Brain pericyte (primary cell): ENCODE data around the gene DDC.
"Not testable (repeated sequence)": the region's sequence is repeated elsewhere in the genome, so short reads cannot be mapped to it uniquely, and the experiment has no call there.

Experiments
- DNase-seq: peaks from one replicate; pipeline ENCODE4 v3.0.0-alpha.2; 2012; ENCODE audit warnings: low read depth, low spot score

Gene DDC

DNA sequence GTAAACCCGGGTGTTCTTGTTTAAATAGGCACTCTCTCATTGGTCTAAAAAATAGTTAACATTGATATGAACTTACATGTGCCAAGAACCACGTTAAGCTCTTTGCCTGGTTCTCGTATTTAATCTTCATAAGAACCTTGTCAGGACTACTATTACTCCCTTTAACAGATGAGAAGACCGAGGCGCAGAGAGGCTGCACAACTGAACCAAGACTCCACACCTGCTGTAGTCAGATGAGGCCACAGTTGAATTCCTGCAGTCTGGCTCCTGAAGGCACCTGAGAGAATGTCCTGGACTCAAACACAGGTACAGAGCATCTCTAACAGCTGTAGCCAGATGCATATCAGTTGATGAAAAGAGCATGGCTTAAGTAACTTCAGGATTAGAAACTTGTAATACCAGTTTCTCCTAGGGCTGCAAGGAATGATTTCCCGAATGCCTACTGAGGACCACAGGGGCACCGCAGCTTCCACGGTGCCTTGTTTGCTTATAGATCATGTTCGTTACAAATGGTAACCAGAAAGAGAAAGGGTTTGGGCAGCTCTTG is 9.5 kb downstream of the DDC start:
- no peak for DNase-seq

- DNase-seq: no peak
Observed at GRCh38 chr7:50554431-50555322, 10.5 kb downstream of the DDC start.

GRCh38 chr7:50553973-50554372 is 11.2 kb downstream of the DDC start:
- no peak for DNase-seq

- DNase-seq: no peak
Observed at GRCh38 chr7:50552921-50553320, 12.3 kb downstream of the DDC start.

DNA sequence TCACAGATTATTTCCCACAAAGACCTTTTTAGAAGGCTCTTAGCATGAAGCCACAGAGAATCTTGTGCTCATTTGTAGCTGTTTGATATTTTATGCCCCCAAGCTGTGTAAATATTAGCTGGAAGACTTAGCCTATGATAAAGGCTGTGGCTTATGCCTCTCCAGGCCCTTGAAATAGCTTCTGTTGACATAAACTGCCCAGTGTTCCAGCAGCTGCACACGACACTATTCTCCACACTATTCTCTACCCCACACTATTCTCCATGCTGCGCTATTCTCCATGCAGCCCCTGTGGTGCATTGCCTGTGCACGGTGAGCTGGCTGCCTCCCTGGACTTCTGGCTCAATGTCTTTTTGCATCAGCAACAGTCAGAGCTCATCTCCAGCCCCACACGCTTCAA is 13.1 kb downstream of the DDC start:
- no peak for DNase-seq

- not testable (repeated sequence) for DNase-seq
Observed at GRCh38 chr7:50545613-50546012, 19.6 kb downstream of the DDC start.

DNA sequence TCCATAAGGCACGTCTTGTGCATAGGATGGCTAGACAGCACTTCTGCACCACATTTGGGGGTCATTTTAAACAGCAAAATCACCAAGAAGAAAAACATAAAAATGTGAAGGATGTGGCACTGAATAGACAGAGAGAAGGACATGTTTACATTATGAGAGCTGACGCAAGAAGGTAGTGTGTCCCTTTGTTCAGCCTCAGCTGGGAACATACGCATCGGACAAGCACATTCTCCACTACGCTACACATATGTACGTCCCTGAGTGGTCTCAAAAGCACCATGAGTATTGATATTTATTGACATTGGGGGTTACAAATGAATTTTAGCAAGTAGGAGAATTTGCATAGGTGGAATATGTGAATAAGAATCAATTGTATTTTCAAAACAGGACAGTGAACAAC is 20.2 kb downstream of the DDC start:
- no peak for DNase-seq

- no peak for DNase-seq
Observed at GRCh38 chr7:50543776-50544442, 21.3 kb downstream of the DDC start.

GRCh38 chr7:50542132-50542531 is 23.1 kb downstream of the DDC start:
- DNase-seq: no peak

- DNase-seq: no peak
Observed at GRCh38 chr7:50540785-50541579, 24.2 kb downstream of the DDC start.

- no peak for DNase-seq
Observed at GRCh38 chr7:50539725-50540124, 25.5 kb downstream of the DDC start.

GRCh38 chr7:50538478-50538877 is 26.7 kb downstream of the DDC start:
- no peak for DNase-seq

GRCh38 chr7:50537417-50537816 is 27.8 kb downstream of the DDC start:
- DNase-seq: no peak

DNA sequence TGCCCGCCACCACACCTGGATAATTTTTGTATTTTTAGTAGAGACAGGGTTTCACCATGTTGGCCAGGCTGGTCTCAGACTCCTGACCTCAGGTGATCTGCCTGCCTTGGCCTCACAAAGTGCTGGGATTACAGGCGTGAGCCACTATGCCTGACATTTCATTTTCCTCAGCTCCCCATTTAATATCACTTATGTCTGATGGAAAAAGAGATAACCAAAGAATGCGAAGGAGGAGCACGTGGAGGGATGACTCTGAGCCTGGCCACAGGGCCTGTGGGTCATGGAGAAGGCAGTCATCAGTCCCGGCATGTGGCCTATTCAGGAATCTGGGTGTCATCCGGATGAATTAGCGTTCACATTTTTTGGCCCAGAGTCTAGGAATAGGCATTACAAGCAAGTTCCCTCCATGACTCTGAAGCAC is 29.9 kb downstream of the DDC start:
- DNase-seq: not testable (repeated sequence)

DNA sequence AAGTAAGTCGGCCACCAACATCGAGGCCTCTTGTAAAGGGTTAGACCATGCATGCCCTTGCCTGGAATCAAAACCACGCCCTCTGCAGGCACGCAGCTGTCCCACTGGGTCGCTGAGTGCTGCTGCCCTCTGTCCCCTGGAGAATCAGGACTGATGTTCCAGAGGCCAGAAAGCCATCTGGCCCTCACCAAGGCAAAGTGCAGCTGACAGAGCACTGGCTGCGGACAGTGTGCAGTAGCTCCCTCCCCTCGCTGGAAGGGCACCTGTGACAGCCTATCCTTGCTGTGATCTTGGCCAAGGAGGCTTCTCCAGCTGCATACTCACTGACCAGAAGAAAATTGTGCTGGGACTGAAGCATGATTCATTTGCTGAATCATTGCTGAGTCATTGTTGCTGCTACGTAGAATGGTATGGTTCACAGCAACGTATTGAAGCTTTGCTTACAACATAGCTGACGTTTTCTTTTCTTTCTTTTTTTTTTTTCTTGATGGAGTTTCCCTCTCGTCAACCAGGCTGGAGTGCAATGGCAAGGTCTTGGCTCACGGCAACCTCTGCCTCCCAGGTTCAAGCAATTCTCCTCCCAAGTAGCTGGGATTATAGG is 30.4 kb downstream of the DDC start:
- peak; percentile 76 for DNase-seq

DNA sequence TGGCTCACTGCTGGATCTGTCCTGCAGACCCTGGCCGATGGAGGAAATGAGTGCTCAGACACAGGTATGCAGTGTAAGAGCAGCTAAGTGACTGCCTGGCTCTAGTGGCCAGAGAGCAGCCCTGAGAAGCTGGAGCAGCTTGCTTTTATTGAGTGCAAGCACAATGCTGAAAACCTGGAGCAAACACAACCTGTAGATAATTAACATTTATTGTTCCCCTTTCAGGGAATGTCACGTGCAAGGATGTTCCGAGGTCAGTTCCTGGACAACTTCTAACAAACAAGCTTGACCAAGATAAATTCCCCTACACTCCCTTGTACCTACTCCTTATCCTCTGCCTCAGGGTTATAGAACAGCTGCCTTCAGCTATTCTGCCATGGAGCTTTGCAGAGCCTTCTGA is 31.3 kb downstream of the DDC start:
- DNase-seq: no peak

- DNase-seq: no peak
Observed at GRCh38 chr7:50531928-50532327, 33.3 kb downstream of the DDC start.

- DNase-seq: no peak
Observed at GRCh38 chr7:50531401-50531911, 33.7 kb downstream of the DDC start.

DNA sequence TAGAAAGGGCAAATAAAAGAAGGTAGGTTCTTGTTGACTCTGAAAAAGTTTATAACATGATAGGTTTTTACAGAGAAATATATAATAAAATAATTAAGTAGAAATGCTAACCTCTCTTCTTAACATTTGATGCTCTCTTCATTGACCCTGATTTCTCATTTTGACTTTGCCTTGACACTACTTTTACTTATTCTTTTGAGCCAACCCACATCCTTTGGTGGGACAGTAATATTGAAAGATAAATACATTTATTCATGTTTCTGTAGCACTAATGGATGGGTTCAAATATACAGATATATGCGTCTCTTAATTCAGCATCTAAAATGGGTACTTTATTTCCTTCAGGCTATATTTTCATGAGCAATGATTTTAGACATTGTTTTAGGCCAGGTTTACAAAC is 34.4 kb downstream of the DDC start:
- DNase-seq: no peak

DNA sequence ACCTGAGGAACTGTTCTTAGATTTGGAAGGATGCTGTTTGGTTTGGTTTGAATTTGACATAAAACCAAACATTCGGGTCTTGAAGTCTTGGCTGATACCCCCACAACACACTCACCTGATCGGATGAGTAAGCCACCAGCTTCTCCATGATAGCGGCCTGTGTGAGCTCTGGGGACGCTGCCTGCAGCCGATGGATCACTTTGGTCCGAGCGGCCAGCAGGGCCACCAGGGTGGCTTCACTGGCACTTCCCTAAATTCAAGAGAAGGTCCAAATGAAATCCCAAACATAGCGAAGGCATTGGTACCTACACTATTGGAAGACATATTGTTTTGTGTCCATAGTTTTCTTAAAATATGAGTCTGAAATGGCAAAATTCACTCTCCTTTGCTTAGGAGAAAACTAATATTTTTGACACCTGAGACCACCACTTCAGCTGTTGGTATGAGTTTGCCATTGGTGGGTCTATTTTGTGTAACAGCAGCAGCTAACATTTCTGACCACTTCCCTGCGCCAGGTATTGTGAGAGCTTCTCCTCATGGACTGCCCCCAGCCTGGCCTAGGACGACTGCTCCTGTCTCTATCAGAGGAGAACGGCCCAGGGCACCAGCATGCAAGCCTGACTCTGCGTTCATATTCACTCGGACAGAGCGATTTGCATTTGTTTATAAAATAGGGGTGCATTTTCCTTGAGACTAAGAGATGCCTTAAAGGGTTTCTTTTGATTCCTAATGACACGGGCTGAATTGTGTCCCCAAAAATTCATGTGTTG is 35.9 kb downstream of the DDC start:
- no peak for DNase-seq
